ENCODE results near the gene LBHD1.

Gene LBHD1

GRCh38 chr11:62615521-62615920 lies 56.5 kb downstream of the LBHD1 start:
- DNase-seq (ENCODE audit: low spot score), result no peak

DNA sequence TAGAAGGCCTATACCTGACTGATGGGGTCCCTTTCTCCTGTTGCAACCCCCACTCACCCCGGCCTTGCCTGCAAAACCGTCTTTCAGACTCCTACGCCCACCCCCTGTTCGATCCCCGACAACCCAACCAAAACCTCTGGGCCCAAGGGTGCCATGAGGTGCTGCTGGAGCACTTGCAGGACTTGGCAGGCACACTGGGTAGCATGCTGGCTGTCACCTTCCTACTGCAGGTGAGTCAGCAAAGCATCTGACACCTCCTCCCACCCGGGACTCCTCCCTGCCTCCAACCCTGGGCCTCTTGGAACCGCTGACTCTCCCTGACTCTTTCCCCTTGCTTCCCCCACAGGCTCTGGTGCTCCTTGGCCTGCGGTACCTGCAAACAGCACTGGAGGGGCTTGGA lies 57.8 kb downstream of the LBHD1 start:
- no peak for DNase-seq (ENCODE audit: low spot score)

DNA sequence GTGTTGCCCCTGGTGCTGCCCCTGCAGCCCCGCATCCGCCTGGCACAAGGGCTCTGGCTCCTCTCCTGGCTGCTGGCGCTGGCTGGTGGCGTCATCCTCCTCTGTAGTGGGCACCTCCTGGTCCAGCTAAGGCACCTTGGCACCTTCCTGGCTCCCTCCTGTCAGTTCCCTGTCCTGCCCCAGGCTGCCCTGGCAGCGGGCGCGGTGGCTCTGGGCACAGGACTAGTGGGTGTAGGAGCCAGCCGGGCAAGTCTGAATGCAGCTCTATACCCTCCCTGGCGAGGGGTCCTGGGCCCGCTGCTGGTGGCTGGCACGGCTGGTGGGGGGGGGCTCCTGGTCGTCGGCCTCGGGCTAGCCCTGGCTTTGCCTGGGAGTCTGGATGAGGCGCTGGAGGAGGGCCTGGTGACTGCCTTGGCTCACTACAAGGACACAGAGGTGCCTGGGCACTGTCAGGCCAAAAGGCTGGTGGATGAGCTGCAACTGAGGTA lies 58.7 kb downstream of the LBHD1 start:
- no peak for DNase-seq (ENCODE audit: low spot score)
